Activated CD4-positive, alpha-beta memory T cell treated with anti-CD3 and anti-CD28 coated beads for 36 hours (primary cell): Measurements from ENCODE around the gene SOBP. TPM values are rescaled to one million over a fixed set of nuclear protein-coding genes. Genes with fewer than 3 reads are reported as not detected.
"Not testable (repeated sequence)": the region's sequence is repeated elsewhere in the genome, so short reads cannot be mapped to it uniquely, and the experiment has no call there.

Experiments used
- CTCF ChIA-PET: fragments of 350-600 bp; sonication (Branson Sonifier 250); formaldehyde crosslinking; loops from one replicate; lab custom pipeline; 2021; ENCODE audit warnings: antibody characterized with exemption, inconsistent platforms; lab: Charles Lee
- POLR2A ChIA-PET: fragments of 350-600 bp; sonication (Branson Sonifier 250); formaldehyde crosslinking; loops from one replicate; lab custom pipeline; 2021; ENCODE audit warnings: antibody characterized with exemption; lab: Charles Lee
- DNase-seq: peaks from one replicate; pipeline ENCODE4 v3.0.0-alpha.2; 2020
- H3K27ac Mint-ChIP-seq: one replicate; pipeline ENCODE4 v1.8.0; 2021; ENCODE audit warnings: mixed read lengths
- H3K27me3 Mint-ChIP-seq: one replicate; pipeline ENCODE4 v1.8.0; 2021; ENCODE audit warnings: mixed read lengths
- H3K36me3 Mint-ChIP-seq: one replicate; pipeline ENCODE4 v1.8.0; 2021; ENCODE audit warnings: mixed read lengths
- H3K4me1 Mint-ChIP-seq: one replicate; pipeline ENCODE4 v1.8.0; 2021; ENCODE audit warnings: low read depth, mixed read lengths
- H3K4me3 Mint-ChIP-seq: one replicate; pipeline ENCODE4 v1.8.0; 2021; ENCODE audit warnings: mild to moderate bottlenecking, mixed read lengths
- H3K9me3 Mint-ChIP-seq: one replicate; pipeline ENCODE4 v1.8.0; 2021; ENCODE audit warnings: mixed read lengths
- intact Hi-C: fragments of 100-400 bp; cut with micrococcal nuclease; formaldehyde crosslinking; loops from one replicate; pipeline ENCODE4 v1.15.1; 2023
- total RNA-seq, 2 experiments: library from RNA; stranded (reverse); gene quantifications; one replicate each; pipeline ENCODE4 v1.2.3, GENCODE V29; 2021

The SOBP gene
- total RNA-seq, 2 experiments from 2014 or later: 0.24 to 0.29 TPM

DNA sequence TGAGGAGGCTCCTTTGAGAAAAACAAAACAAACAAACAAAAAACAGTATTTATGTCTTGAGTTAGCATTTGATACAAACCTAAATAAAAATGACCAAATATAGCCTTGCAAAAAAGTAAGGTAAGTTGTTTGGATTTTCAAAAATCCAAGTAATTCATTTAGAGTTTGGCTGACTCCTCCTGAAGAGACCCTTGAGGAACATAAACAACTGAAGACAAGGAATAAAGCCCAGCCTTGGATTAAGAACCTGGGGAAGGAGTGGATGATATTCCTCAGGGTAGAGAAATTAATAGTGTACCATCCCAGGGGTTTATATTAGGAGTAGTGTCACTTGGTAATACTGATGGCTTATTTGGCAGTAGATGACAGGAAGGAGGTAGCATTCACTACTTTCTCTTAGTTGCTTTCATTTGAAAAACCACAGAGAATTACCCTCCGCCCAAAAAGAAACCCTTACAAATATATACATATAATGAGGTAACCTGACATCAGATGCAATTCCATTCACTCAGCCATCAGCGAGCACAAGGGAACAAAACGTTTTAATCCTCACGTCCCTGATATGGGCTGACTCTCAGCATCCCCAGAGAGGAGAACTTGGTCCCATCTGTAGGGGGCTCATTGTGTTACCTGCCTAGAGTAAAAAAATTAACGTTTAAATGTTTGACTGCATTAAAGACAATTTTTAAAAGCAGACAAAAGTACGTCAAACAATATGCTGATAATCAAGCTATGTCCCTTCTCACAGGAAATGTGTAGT is 57.0 kb downstream of the SOBP start:
- H3K4me3 Mint-ChIP-seq: no peak overlapping the region
- CTCF ChIA-PET: no interaction called here
- intact Hi-C loops: no loop called here
- no peak overlapping the region for H3K27ac Mint-ChIP-seq
- no peaks in the 10 kb centered on the region for H3K9me3 Mint-ChIP-seq
- no peaks in the 10 kb centered on the region for H3K4me1 Mint-ChIP-seq
- H3K27me3 Mint-ChIP-seq: peaks cover 12% of the 10 kb centered on the region
- POLR2A ChIA-PET: no interaction called here
- H3K36me3 Mint-ChIP-seq: no peaks in the 10 kb centered on the region
- no peak for DNase-seq

GRCh38 chr6:107547451-107547840 is 57.5 kb downstream of the SOBP start:
- CTCF ChIA-PET: no interaction called here
- H3K4me1 Mint-ChIP-seq: no peaks in the 10 kb centered on the region
- intact Hi-C loops: no loop called here
- no peaks in the 10 kb centered on the region for H3K36me3 Mint-ChIP-seq
- peaks cover 7% of the 10 kb centered on the region for H3K27me3 Mint-ChIP-seq
- no peak overlapping the region for H3K4me3 Mint-ChIP-seq
- H3K9me3 Mint-ChIP-seq: no peaks in the 10 kb centered on the region
- POLR2A ChIA-PET: no interaction called here
- no peak overlapping the region for H3K27ac Mint-ChIP-seq
- no peak for DNase-seq

DNA sequence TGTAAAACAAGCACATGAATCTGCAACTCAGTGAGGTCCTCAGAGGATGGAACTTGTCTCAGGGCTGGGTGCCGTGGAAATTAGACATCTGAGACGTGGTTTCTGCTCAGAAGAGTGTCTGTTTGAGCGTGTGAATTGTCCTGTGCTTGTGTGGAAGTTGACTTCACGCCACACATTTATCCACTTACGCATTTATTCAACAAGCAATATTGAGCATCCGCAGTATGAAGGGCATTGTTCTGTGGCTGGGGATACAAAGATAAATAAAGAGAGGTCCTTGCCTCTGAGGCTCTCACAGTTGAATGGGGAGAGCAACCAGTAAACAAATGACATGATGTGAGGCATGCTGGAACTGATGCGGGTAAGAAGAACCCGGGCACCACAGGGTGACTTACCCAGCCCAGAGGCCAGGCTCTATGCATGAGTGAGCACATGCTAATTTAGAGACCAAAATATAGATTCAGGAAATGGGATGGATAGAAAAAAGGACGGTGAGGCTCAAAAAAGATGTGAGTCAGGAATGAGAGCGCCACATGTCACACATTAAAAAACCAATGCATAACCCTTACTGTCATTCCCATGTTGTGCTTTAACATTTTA is 60.4 kb downstream of the SOBP start:
- ChIA-PET CTCF (no interaction called here), POLR2A (no interaction called here)
- Mint-ChIP-seq H3K36me3 (no peaks in the 10 kb centered on the region), H3K27ac (no peak overlapping the region), H3K9me3 (no peaks in the 10 kb centered on the region), H3K27me3 (no peaks in the 10 kb centered on the region), H3K4me1 (no peaks in the 10 kb centered on the region), H3K4me3 (no peak overlapping the region)
- intact Hi-C loops: no loop called here
- no peak for DNase-seq

GRCh38 chr6:107550906-107551305 is 61.0 kb downstream of the SOBP start:
- ChIA-PET POLR2A (no interaction called here), CTCF (no interaction called here)
- Mint-ChIP-seq H3K27ac (no peak overlapping the region), H3K9me3 (no peaks in the 10 kb centered on the region), H3K27me3 (no peaks in the 10 kb centered on the region), H3K36me3 (no peaks in the 10 kb centered on the region), H3K4me1 (no peaks in the 10 kb centered on the region), H3K4me3 (no peak overlapping the region)
- no peak for DNase-seq
- intact Hi-C loops: no loop called here

GRCh38 chr6:107553121-107553520 is 63.2 kb downstream of the SOBP start:
- intact Hi-C loops: not testable (repeated sequence)

DNA sequence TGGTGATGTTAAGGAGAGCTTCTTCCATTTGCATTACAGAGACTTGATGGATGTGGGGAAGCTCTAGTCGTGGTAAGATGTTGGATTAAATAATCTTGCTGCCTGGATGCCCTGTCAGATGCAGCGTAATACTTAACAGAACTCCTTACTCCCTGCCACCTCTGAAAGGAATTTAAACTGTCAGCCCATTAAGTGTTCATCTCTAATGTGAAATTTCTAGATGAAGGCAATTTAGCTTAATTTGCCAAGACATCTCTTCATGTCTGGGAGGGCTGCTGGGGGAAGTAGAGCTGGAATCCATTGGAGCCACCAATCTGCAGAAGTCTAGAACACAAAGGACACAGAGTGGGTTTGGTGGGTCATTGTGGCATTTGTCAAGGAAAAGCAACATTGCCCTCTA is 64.4 kb downstream of the SOBP start:
- ChIA-PET POLR2A (no interaction called here), CTCF (no interaction called here)
- H3K36me3 Mint-ChIP-seq: no peaks in the 10 kb centered on the region
- H3K4me3 Mint-ChIP-seq: no peak overlapping the region
- no peak overlapping the region for H3K27ac Mint-ChIP-seq
- intact Hi-C loops: no loop called here
- no peaks in the 10 kb centered on the region for H3K9me3 Mint-ChIP-seq
- H3K27me3 Mint-ChIP-seq: peaks cover 1% of the 10 kb centered on the region
- no peak for DNase-seq
- no peaks in the 10 kb centered on the region for H3K4me1 Mint-ChIP-seq

More at GRCh38 chr6:107553121-107553520, 63.2 kb downstream of the SOBP start:
- H3K4me3 Mint-ChIP-seq, H3K27me3 Mint-ChIP-seq, POLR2A ChIA-PET, H3K4me1 Mint-ChIP-seq, DNase-seq, H3K9me3 Mint-ChIP-seq, H3K36me3 Mint-ChIP-seq, H3K27ac Mint-ChIP-seq: not testable (repeated sequence)
- CTCF ChIA-PET: interaction anchor here (1.0 kb wide), 1 partner anchor 24 kb away, joined by 3 read pairs; no protein-coding TSS in a partner anchor

DNA sequence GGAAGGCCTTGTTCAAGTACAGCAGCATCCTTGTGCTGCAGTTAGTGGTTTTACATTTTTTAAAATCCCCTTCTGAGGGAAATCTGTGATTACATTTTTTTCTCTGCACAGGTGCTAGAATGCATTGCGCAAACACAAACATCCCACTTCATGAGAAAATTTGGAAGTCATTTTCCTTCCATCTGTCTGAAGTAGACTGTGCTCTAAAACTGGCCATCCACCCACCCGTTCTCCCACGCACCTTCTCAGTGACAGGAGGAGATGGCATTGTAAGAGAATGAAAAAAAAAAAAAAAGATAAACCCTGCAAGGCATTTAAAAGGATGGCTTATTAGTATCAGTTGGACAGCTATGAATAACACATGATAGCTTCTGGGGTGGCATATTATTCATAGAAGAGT is 65.0 kb downstream of the SOBP start:
- H3K36me3 Mint-ChIP-seq: no peaks in the 10 kb centered on the region
- no peak overlapping the region for H3K27ac Mint-ChIP-seq
- ChIA-PET CTCF (no interaction called here), POLR2A (no interaction called here)
- peaks cover 4% of the 10 kb centered on the region for H3K27me3 Mint-ChIP-seq
- no peak overlapping the region for H3K4me3 Mint-ChIP-seq
- H3K4me1 Mint-ChIP-seq: no peaks in the 10 kb centered on the region
- intact Hi-C loops: no loop called here
- no peaks in the 10 kb centered on the region for H3K9me3 Mint-ChIP-seq
- no peak for DNase-seq

- H3K27ac Mint-ChIP-seq: no peak overlapping the region
- H3K4me1 Mint-ChIP-seq: no peaks in the 10 kb centered on the region
- H3K4me3 Mint-ChIP-seq: no peak overlapping the region
- DNase-seq: no peak
- H3K27me3 Mint-ChIP-seq: peaks cover 4% of the 10 kb centered on the region
- intact Hi-C loops: no loop called here
- CTCF ChIA-PET: no interaction called here
- POLR2A ChIA-PET: no interaction called here
- H3K9me3 Mint-ChIP-seq: no peaks in the 10 kb centered on the region
- no peaks in the 10 kb centered on the region for H3K36me3 Mint-ChIP-seq
These were observed 65.5 kb downstream of the SOBP start for GRCh38 chr6:107555449-107555848.

GRCh38 chr6:107556082-107556481 is 66.2 kb downstream of the SOBP start:
- Mint-ChIP-seq H3K4me1 (no peaks in the 10 kb centered on the region), H3K27me3 (peaks cover 4% of the 10 kb centered on the region), H3K4me3 (no peak overlapping the region), H3K27ac (no peak overlapping the region), H3K9me3 (no peaks in the 10 kb centered on the region), H3K36me3 (no peaks in the 10 kb centered on the region)
- no peak for DNase-seq
- POLR2A ChIA-PET: no interaction called here
- CTCF ChIA-PET: no interaction called here
- intact Hi-C loops: no loop called here

GRCh38 chr6:107557698-107558097 is 67.8 kb downstream of the SOBP start:
- Mint-ChIP-seq H3K4me3 (no peak overlapping the region), H3K27me3 (peaks cover 7% of the 10 kb centered on the region), H3K36me3 (no peaks in the 10 kb centered on the region), H3K9me3 (no peaks in the 10 kb centered on the region), H3K4me1 (no peaks in the 10 kb centered on the region), H3K27ac (no peak overlapping the region)
- no peak for DNase-seq
- ChIA-PET CTCF (no interaction called here), POLR2A (no interaction called here)
- intact Hi-C loops: no loop called here

GRCh38 chr6:107560657-107561056 is 70.7 kb downstream of the SOBP start:
- Mint-ChIP-seq H3K27me3 (peaks cover 12% of the 10 kb centered on the region), H3K4me1 (no peaks in the 10 kb centered on the region), H3K4me3 (no peak overlapping the region), H3K9me3 (no peaks in the 10 kb centered on the region), H3K36me3 (no peaks in the 10 kb centered on the region), H3K27ac (no peak overlapping the region)
- CTCF ChIA-PET: no interaction called here
- DNase-seq: no peak
- POLR2A ChIA-PET: no interaction called here
- intact Hi-C loops: no loop called here

DNA sequence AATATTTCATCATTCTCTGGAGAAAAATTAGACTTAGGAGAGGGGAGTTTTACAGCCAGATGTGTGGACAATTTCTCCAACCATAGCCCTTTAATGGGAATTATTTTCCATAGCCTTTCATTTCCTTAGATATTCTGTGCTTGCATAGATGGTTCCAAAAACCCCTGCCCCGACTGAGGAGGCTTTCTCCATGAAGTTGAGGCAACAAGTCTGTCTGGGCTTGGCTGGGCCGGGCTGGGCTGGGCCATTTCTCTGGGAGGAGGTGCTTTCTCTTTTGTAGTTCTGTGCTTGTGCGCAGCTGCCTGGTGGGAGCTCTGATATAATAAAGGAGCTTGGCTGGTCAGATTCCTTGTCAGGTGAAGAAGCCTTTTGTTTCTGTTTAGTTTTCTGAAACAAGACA is 71.4 kb downstream of the SOBP start:
- H3K9me3 Mint-ChIP-seq: no peaks in the 10 kb centered on the region
- H3K27ac Mint-ChIP-seq: no peak overlapping the region
- intact Hi-C loops: no loop called here
- CTCF ChIA-PET: interaction anchor here (0.6 kb wide), 1 partner anchor 17 kb away, joined by 3 read pairs; no protein-coding TSS in a partner anchor
- POLR2A ChIA-PET: no interaction called here
- no peak for DNase-seq
- peaks cover 12% of the 10 kb centered on the region for H3K27me3 Mint-ChIP-seq
- no peaks in the 10 kb centered on the region for H3K36me3 Mint-ChIP-seq
- H3K4me3 Mint-ChIP-seq: no peak overlapping the region
- H3K4me1 Mint-ChIP-seq: no peaks in the 10 kb centered on the region
